ENCODE data around the gene KCNK4. TPM values are rescaled to one million over a fixed set of nuclear protein-coding genes. Genes with fewer than 3 reads are reported as not detected.
A peak's percentile ranks its signal among the peaks of the same experiment; 100 is the strongest.

The KCNK4 gene
- total and polyA plus RNA-seq, 2 of the 13 experiments (the other 11 are each of a cell fraction or from before 2014, with no cell fraction given) = not detected

DNA sequence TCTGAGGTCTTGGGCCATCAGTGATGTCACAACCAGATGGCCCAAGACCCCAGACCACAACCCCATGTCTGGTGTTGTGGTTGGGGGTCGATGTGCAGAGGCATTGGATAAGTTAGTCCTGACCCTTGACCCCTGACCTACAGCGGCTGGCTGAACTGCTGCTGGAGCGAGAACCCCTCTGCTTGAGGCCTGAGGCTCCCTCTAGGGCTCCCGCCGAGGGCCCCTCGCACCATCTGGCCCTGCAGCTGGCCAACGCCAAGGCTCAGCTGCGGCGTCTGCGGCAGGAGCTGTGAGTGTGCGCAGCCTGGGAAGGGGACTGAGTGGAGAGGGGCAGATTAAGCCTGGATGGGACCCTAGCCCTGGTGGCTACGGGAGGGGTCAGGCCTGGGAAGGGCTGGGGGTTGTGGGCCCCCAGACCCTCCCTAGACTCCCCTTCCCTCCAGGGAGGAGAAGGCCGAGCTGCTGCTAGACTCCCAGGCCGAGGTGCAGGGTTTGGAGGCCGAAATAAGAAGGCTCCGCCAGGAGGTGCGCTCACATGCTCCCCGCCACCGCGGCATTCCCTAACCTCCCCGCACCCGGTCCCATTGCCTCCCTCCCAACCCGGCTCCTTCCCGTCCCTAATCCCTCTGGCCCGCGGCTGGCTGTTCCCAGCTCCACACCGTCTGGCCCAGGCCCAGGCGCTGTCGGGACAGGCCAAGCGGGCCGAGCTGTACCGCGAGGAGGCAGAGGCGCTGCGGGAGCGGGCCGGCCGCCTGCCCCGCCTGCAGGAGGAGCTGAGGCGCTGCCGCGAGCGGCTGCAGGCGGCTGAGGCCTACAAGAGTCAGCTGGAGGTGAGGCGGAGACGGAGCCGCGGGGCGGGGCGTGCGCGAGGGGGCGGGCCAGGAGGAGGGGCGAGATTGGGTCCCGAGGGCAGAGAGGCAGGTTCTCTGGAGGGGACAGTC, 51.0 kb downstream of the KCNK4 start (continued):
- TF ChIP-seq AHDC1 (CRISPR knock-in tag; IDR thresholded peaks at IDR 0.05; ENCODE audit: borderline replicate concordance) = no peak
- peak; percentile 48; the same call in 1 of the 2 replicates for TF ChIP-seq ZNF772 (CRISPR knock-in tag; IDR thresholded peaks at IDR 0.05)
- TF ChIP-seq, protein P1, sequence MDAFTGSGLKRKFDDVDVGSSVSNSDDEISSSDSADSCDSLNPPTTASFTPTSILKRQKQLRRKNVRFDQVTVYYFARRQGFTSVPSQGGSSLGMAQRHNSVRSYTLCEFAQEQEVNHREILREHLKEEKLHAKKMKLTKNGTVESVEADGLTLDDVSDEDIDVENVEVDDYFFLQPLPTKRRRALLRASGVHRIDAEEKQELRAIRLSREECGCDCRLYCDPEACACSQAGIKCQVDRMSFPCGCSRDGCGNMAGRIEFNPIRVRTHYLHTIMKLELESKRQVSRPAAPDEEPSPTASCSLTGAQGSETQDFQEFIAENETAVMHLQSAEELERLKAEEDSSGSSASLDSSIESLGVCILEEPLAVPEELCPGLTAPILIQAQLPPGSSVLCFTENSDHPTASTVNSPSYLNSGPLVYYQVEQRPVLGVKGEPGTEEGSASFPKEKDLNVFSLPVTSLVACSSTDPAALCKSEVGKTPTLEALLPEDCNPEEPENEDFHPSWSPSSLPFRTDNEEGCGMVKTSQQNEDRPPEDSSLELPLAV (CRISPR knock-in tag; conservative IDR thresholded peaks at IDR 0.05; ENCODE audit: low read depth) = no peak
- TF ChIP-seq EHMT2 (IDR thresholded peaks at IDR 0.05; ENCODE audit: borderline replicate concordance, low read depth, low read length) = no peak
- TF ChIP-seq FOXP1 (IDR thresholded peaks at IDR 0.05) = no peak
- no peak for TF ChIP-seq FOXP1 (CRISPR knock-in tag; IDR thresholded peaks at IDR 0.05)
- TF ChIP-seq ZNF7 (CRISPR knock-in tag; IDR thresholded peaks at IDR 0.05) = no peak
- no peak for TF ChIP-seq SRY (CRISPR knock-in tag; IDR thresholded peaks at IDR 0.05)
- no peak for TF ChIP-seq MED8 (CRISPR knock-in tag; IDR thresholded peaks at IDR 0.05; ENCODE audit: insufficient replicate concordance)
- TF ChIP-seq ZNF598 (CRISPR knock-in tag; IDR thresholded peaks at IDR 0.05; ENCODE audit: borderline replicate concordance) = no peak
- TF ChIP-seq DMTF1 (CRISPR knock-in tag; IDR thresholded peaks at IDR 0.05) = no peak
- TF ChIP-seq ZNF264 (CRISPR knock-in tag; IDR thresholded peaks at IDR 0.05) = no peak
- no peak for TF ChIP-seq ATF5 (CRISPR knock-in tag; IDR thresholded peaks at IDR 0.05; ENCODE audit: low read depth)
- no peak for TF ChIP-seq ZNF543 (CRISPR knock-in tag; IDR thresholded peaks at IDR 0.05)
- TF ChIP-seq PBX3 (CRISPR knock-in tag; IDR thresholded peaks at IDR 0.05; ENCODE audit: borderline replicate concordance) = no peak
- peak; percentile 96 for TF ChIP-seq ZFX (CRISPR knock-in tag; IDR thresholded peaks at IDR 0.05; ENCODE audit: low read depth)
- no peak for TF ChIP-seq CHD4 (IDR thresholded peaks at IDR 0.05; ENCODE audit: borderline replicate concordance, low read length)
- TF ChIP-seq MTF1 (CRISPR knock-in tag; IDR thresholded peaks at IDR 0.05) = no peak

All from HepG2 (cell line).